ENCODE data around the gene MARK4. TPM values are rescaled to one million over a fixed set of nuclear protein-coding genes. Genes with fewer than 3 reads are reported as not detected.
A peak's percentile ranks its signal among the peaks of the same experiment; 100 is the strongest.

Gene MARK4
- total and polyA plus RNA-seq, 2 experiments from 2014 or later, result 4.9 to 11.6 TPM

DNA sequence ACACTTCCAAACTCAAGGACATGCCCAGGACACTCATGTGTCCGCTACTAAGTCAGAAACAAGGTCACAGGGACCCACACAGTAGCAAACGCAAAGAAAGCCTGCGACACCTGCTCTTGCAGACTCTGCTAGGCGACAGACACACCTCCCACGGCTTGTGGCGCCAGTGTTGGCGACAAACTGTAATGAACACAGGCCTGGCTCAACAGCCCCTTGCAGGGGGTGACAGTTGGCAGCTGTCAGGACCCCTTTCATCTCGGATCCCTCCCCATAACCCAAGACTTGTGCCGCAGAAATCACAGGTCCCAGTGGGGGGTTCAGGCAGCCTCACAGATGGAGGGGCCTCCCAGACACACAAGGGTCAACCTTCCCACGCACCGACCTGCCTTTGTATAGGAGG lies 71.2 kb downstream of the MARK4 start:
- Histone ChIP-seq H2AFZ (no peak overlapping the region), H3K79me2 (ENCODE audit: insufficient read depth) (no peaks in the 10 kb centered on the region), H3K27me3 (replicated peaks; ENCODE audit: insufficient read depth) (peaks cover 14% of the 10 kb centered on the region), H3K4me1 (ENCODE audit: insufficient read depth) (no peaks in the 10 kb centered on the region), H3F3A (ENCODE audit: insufficient read depth) (no peaks in the 10 kb centered on the region), H3K36me3 (ENCODE audit: low read depth) (no peaks in the 10 kb centered on the region), H4K20me1 (ENCODE audit: insufficient read depth) (no peaks in the 10 kb centered on the region), H3K9ac (no peak overlapping the region), H3K4me3 (no peak overlapping the region), H3K27ac (no peak overlapping the region), H3K4me2 (ENCODE audit: unreplicated experiment) (no peak overlapping the region), H3K9me3 (ENCODE audit: low read depth) (no peaks in the 10 kb centered on the region), H3K9me2 (ENCODE audit: insufficient read depth) (no peaks in the 10 kb centered on the region)
- in situ Hi-C loops (cut with MboI), result no loop called here
- TF ChIP-seq EZH2 (IDR thresholded peaks at IDR 0.05; ENCODE audit: insufficient read depth, poor library complexity, severe bottlenecking), result no peak
- TF ChIP-seq EZH2phosphoT487 (IDR thresholded peaks at IDR 0.05; ENCODE audit: insufficient read depth, low read depth), result no peak
- no peak for DNase-seq
- WGBS, 2 experiments (ENCODE audit: low coverage in 1 of 2, low lambda C conversion rate in 2 of 2, missing lambda C conversion rate in 2 of 2), result 28 to 29% methylated on average over 11 of the region's 11 CpGs

DNA sequence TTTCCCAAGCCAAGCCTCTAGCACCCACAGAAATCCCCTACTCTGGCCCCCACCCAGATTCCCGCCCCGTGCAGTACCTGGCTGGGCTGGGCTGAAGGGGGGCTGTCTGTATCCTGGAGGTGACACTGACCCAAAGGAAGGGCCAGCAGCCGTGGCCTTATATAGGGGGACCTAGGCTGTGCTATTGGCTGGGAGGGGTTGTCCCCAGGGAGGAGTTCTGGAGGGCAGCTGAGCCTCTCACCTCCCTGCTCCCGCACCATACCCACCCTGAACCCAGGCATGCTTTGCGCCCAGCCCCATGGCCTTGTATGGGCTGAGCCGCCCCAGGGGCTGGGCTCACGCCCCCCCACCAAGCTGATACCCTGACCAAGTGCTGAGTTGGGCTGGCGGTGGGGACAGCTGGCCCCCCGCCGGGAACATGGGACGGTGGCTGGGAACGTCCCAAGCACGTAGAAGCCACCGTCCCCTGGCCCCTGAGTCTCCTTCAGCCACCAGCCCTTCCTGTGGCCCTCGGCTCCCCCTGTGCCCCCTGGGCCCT lies 71.7 kb downstream of the MARK4 start, which contains the start of gene CKM:
TSS of gene CKM (minus strand) at position 132 of the 538 bp plus-strand sequence. CDS start 3,162 bp downstream, outside the sequence.
- Histone ChIP-seq H3K27me3 (replicated peaks; ENCODE audit: insufficient read depth) (peaks cover 14% of the 10 kb centered on the region), H3K9me3 (ENCODE audit: low read depth) (no peaks in the 10 kb centered on the region), H3K4me2 (ENCODE audit: unreplicated experiment) (peak within 1 kb of the TSS; percentile 65), H3K4me1 (ENCODE audit: insufficient read depth) (no peaks in the 10 kb centered on the region), H2AFZ (peak within 1 kb of the TSS; percentile 58; the same call in 1 of the 2 replicates), H3K27ac (no peak within 1 kb of the TSS), H3K79me2 (ENCODE audit: insufficient read depth) (no peaks in the 10 kb centered on the region), H3K4me3 (peak within 1 kb of the TSS; percentile 47), H3F3A (ENCODE audit: insufficient read depth) (no peaks in the 10 kb centered on the region), H3K36me3 (ENCODE audit: low read depth) (no peaks in the 10 kb centered on the region), H3K9ac (no peak within 1 kb of the TSS), H4K20me1 (ENCODE audit: insufficient read depth) (no peaks in the 10 kb centered on the region), H3K9me2 (ENCODE audit: insufficient read depth) (no peaks in the 10 kb centered on the region)
- TF ChIP-seq EZH2phosphoT487 (IDR thresholded peaks at IDR 0.05; ENCODE audit: insufficient read depth, low read depth), result no peak
- no peak for TF ChIP-seq EZH2 (IDR thresholded peaks at IDR 0.05; ENCODE audit: insufficient read depth, poor library complexity, severe bottlenecking)
- DNase-seq, result no peak
- in situ Hi-C loops (cut with MboI), result no loop called here
- WGBS, 2 experiments (ENCODE audit: low coverage in 1 of 2, low lambda C conversion rate in 2 of 2, missing lambda C conversion rate in 2 of 2), result 11 to 12% methylated on average over 9 to 14 of the region's 15 CpGs

DNA sequence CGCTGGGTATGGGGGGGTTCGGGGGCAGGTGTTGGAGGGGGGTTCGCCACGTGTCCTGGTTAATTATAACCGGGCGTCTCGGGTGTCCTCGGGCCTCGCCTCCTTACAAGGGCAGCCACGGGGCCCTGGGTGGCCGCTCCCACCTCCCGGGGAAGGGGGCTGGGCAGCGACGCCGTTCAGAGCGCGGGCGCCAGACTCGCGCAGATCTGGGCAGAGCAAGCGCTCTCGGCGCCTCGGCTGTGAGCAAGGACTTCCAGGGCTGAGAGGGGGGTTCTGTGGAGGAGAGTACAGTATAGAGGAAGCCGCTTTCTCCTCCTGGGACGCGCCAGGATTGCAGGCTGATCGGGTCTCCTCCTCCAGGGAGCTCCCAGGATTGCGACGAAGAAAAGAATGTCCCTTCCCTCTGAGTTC lies 72.6 kb downstream of the MARK4 start:
- H3K27me3 ChIP-seq (replicated peaks; ENCODE audit: insufficient read depth), result peaks cover 14% of the 10 kb centered on the region
- no peaks in the 10 kb centered on the region for H3K9me2 ChIP-seq (ENCODE audit: insufficient read depth)
- H3F3A ChIP-seq (ENCODE audit: insufficient read depth), result no peaks in the 10 kb centered on the region
- no peaks in the 10 kb centered on the region for H3K4me1 ChIP-seq (ENCODE audit: insufficient read depth)
- no peaks in the 10 kb centered on the region for H4K20me1 ChIP-seq (ENCODE audit: insufficient read depth)
- H2AFZ ChIP-seq, result peak overlapping the region; percentile 58; the same call in 1 of the 2 replicates
- no peaks in the 10 kb centered on the region for H3K9me3 ChIP-seq (ENCODE audit: low read depth)
- no peaks in the 10 kb centered on the region for H3K36me3 ChIP-seq (ENCODE audit: low read depth)
- 10 to 18% methylated on average over 9 to 30 of the region's 30 CpGs for WGBS, 2 experiments (ENCODE audit: low coverage in 1 of 2, low lambda C conversion rate in 2 of 2, missing lambda C conversion rate in 2 of 2)
- TF ChIP-seq EZH2phosphoT487 (IDR thresholded peaks at IDR 0.05; ENCODE audit: insufficient read depth, low read depth) (no peak), EZH2 (IDR thresholded peaks at IDR 0.05; ENCODE audit: insufficient read depth, poor library complexity, severe bottlenecking) (peak; percentile 37)
- H3K27ac ChIP-seq, result no peak overlapping the region
- H3K4me2 ChIP-seq (ENCODE audit: unreplicated experiment), result peak overlapping the region; percentile 65
- H3K79me2 ChIP-seq (ENCODE audit: insufficient read depth), result no peaks in the 10 kb centered on the region
- in situ Hi-C loops (cut with MboI), result no loop called here
- H3K9ac ChIP-seq, result no peak overlapping the region
- peak overlapping the region; percentile 47 for H3K4me3 ChIP-seq
- peak; percentile 33 for DNase-seq

DNA sequence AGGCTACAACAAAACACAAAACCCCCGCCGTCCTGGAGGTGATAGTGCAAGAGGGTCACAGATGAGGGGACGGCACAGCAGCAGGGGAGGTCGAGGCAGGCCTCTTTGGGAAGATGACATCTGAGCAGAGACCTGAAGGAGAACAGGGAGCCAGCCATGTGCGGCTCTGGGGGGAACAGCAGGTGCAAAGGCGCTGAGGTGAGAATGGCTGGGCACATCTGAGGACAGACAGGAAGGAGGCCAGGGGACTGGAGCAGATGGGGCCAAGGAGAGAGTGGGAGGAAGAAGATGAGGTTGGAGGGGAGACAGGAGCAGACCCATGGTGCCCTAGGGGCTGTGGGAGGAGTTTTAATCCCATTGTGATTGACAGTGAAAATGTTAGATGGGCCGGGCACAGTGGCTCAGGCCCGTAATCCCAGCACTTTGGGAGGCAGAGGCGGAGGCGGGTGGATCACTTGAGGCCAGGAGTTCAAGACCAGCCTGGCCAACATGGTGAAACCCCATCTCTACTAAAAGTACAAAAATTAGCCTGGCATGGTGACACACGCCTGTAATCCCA lies 73.4 kb downstream of the MARK4 start:
- Histone ChIP-seq H3K79me2 (ENCODE audit: insufficient read depth) (no peaks in the 10 kb centered on the region), H2AFZ (no peak overlapping the region), H4K20me1 (ENCODE audit: insufficient read depth) (no peaks in the 10 kb centered on the region), H3K9me2 (ENCODE audit: insufficient read depth) (no peaks in the 10 kb centered on the region), H3K4me3 (no peak overlapping the region), H3K27ac (no peak overlapping the region), H3K9ac (no peak overlapping the region), H3K4me2 (ENCODE audit: unreplicated experiment) (no peak overlapping the region), H3F3A (ENCODE audit: insufficient read depth) (no peaks in the 10 kb centered on the region), H3K9me3 (ENCODE audit: low read depth) (no peaks in the 10 kb centered on the region), H3K4me1 (ENCODE audit: insufficient read depth) (no peaks in the 10 kb centered on the region), H3K27me3 (replicated peaks; ENCODE audit: insufficient read depth) (peaks cover 14% of the 10 kb centered on the region), H3K36me3 (ENCODE audit: low read depth) (no peaks in the 10 kb centered on the region)
- 45 to 47% methylated on average over 11 of the region's 11 CpGs for WGBS, 2 experiments (ENCODE audit: low coverage in 1 of 2, low lambda C conversion rate in 2 of 2, missing lambda C conversion rate in 2 of 2)
- in situ Hi-C loops (cut with MboI), result no loop called here
- TF ChIP-seq EZH2 (IDR thresholded peaks at IDR 0.05; ENCODE audit: insufficient read depth, poor library complexity, severe bottlenecking) (no peak), EZH2phosphoT487 (IDR thresholded peaks at IDR 0.05; ENCODE audit: insufficient read depth, low read depth) (no peak)
- DNase-seq, result no peak

Data from GM23248 (cell line).